ENCODE measurements around the gene ZNF830.

DNA sequence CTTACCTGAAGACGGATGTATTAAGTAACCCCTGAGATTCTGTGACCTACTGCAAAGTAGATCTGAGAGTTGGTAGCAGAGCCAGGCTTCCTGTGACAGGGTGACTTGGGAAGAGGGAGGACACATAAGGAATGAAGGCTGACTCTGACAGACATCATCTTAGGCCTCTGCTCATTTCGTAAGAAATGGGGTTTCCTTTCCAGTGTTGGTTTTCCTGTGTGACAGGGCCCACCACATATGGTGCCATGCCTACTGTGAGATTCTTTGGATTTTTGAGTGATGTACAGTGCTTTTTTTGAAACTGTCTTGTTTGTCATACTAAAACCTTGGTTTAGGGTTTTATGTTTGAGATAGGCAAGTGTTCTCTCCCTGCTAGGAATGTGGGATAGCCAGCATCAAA lies 31.7 kb downstream of the ZNF830 start:
- TF ChIP-seq RXRA (IDR thresholded peaks at IDR 0.05): no peak
- TF ChIP-seq, protein P1, sequence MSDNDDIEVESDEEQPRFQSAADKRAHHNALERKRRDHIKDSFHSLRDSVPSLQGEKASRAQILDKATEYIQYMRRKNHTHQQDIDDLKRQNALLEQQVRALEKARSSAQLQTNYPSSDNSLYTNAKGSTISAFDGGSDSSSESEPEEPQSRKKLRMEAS (IDR thresholded peaks at IDR 0.05): no peak
- TF ChIP-seq, protein P2, sequence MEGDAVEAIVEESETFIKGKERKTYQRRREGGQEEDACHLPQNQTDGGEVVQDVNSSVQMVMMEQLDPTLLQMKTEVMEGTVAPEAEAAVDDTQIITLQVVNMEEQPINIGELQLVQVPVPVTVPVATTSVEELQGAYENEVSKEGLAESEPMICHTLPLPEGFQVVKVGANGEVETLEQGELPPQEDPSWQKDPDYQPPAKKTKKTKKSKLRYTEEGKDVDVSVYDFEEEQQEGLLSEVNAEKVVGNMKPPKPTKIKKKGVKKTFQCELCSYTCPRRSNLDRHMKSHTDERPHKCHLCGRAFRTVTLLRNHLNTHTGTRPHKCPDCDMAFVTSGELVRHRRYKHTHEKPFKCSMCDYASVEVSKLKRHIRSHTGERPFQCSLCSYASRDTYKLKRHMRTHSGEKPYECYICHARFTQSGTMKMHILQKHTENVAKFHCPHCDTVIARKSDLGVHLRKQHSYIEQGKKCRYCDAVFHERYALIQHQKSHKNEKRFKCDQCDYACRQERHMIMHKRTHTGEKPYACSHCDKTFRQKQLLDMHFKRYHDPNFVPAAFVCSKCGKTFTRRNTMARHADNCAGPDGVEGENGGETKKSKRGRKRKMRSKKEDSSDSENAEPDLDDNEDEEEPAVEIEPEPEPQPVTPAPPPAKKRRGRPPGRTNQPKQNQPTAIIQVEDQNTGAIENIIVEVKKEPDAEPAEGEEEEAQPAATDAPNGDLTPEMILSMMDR (IDR thresholded peaks at IDR 0.05; ENCODE audit: low read depth, low read length, missing input control): no peak
- TF ChIP-seq, protein P3, sequence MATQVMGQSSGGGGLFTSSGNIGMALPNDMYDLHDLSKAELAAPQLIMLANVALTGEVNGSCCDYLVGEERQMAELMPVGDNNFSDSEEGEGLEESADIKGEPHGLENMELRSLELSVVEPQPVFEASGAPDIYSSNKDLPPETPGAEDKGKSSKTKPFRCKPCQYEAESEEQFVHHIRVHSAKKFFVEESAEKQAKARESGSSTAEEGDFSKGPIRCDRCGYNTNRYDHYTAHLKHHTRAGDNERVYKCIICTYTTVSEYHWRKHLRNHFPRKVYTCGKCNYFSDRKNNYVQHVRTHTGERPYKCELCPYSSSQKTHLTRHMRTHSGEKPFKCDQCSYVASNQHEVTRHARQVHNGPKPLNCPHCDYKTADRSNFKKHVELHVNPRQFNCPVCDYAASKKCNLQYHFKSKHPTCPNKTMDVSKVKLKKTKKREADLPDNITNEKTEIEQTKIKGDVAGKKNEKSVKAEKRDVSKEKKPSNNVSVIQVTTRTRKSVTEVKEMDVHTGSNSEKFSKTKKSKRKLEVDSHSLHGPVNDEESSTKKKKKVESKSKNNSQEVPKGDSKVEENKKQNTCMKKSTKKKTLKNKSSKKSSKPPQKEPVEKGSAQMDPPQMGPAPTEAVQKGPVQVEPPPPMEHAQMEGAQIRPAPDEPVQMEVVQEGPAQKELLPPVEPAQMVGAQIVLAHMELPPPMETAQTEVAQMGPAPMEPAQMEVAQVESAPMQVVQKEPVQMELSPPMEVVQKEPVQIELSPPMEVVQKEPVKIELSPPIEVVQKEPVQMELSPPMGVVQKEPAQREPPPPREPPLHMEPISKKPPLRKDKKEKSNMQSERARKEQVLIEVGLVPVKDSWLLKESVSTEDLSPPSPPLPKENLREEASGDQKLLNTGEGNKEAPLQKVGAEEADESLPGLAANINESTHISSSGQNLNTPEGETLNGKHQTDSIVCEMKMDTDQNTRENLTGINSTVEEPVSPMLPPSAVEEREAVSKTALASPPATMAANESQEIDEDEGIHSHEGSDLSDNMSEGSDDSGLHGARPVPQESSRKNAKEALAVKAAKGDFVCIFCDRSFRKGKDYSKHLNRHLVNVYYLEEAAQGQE (IDR thresholded peaks at IDR 0.05): no peak
- TF ChIP-seq EGR1 (IDR thresholded peaks at IDR 0.05; ENCODE audit: low read depth in 2 of 2): no peak
- TF ChIP-seq SP1 (IDR thresholded peaks at IDR 0.05): no peak
- no peak for TF ChIP-seq FOXA1 (IDR thresholded peaks at IDR 0.05)
- TF ChIP-seq HNF4G (IDR thresholded peaks at IDR 0.05): no peak
- no peak for TF ChIP-seq GABPA (IDR thresholded peaks at IDR 0.05 in 1 of 2, conservative IDR thresholded peaks at IDR 0.05 in 1 of 2)
- TF ChIP-seq, protein P4, sequence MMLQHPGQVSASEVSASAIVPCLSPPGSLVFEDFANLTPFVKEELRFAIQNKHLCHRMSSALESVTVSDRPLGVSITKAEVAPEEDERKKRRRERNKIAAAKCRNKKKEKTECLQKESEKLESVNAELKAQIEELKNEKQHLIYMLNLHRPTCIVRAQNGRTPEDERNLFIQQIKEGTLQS (IDR thresholded peaks at IDR 0.05): no peak
- TF ChIP-seq, protein P5, sequence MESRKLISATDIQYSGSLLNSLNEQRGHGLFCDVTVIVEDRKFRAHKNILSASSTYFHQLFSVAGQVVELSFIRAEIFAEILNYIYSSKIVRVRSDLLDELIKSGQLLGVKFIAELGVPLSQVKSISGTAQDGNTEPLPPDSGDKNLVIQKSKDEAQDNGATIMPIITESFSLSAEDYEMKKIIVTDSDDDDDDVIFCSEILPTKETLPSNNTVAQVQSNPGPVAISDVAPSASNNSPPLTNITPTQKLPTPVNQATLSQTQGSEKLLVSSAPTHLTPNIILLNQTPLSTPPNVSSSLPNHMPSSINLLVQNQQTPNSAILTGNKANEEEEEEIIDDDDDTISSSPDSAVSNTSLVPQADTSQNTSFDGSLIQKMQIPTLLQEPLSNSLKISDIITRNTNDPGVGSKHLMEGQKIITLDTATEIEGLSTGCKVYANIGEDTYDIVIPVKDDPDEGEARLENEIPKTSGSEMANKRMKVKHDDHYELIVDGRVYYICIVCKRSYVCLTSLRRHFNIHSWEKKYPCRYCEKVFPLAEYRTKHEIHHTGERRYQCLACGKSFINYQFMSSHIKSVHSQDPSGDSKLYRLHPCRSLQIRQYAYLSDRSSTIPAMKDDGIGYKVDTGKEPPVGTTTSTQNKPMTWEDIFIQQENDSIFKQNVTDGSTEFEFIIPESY (IDR thresholded peaks at IDR 0.05): no peak
- TF ChIP-seq YY1 (IDR thresholded peaks at IDR 0.05): no peak
- no peak for TF ChIP-seq JUND (IDR thresholded peaks at IDR 0.05)
- TF ChIP-seq TAF1 (conservative IDR thresholded peaks at IDR 0.05): no peak
